ENCODE measurements around the gene CAMTA1.
A peak's percentile ranks its signal among the peaks of the same experiment; 100 is the strongest.

The CAMTA1 gene

GRCh38 chr1:6951536-6951935, 166.3 kb downstream of the CAMTA1 start:
- TF ChIP-seq CTCF (IDR thresholded peaks at IDR 0.05; ENCODE audit: control insufficient read depth, extremely low read depth, insufficient read depth) = no peak
- no peak for DNase-seq (ENCODE audit: low read depth)

DNA sequence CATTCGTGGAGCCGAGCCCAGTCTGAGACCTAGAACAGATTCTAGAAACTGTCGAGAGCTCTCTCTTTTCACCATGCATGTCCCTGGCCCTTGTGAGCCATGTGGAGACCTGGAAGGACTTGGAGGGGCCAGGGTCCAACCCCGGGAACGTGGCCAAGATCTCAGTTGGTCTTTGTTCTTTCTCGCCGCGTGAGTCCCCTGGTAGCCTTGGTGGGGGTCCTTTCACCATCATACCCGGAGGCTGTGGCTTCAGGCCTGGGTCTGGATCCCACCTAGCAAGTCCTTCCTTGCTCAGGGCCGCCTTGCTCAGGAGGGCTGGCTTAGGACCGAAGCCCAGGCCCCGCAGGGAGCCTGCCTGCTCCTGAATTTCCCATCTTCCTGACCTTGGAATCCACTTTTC, 168.0 kb downstream of the CAMTA1 start:
- no peak overlapping the region for H3K4me3 ChIP-seq (ENCODE audit: low read depth, low read length)
- TF ChIP-seq CTCF (IDR thresholded peaks at IDR 0.05; ENCODE audit: control insufficient read depth, extremely low read depth, insufficient read depth) = no peak
- DNase-seq (ENCODE audit: low read depth) = no peak

More at GRCh38 chr1:6951536-6951935, 166.3 kb downstream of the CAMTA1 start:
- no peak overlapping the region for H3K4me3 ChIP-seq (ENCODE audit: low read depth, low read length)

- no peak overlapping the region for H3K4me3 ChIP-seq (ENCODE audit: low read depth, low read length)
- DNase-seq (ENCODE audit: low read depth) = no peak
- no peak for TF ChIP-seq CTCF (IDR thresholded peaks at IDR 0.05; ENCODE audit: control insufficient read depth, extremely low read depth, insufficient read depth)
These were observed 168.7 kb downstream of the CAMTA1 start for GRCh38 chr1:6953907-6954364.

DNA sequence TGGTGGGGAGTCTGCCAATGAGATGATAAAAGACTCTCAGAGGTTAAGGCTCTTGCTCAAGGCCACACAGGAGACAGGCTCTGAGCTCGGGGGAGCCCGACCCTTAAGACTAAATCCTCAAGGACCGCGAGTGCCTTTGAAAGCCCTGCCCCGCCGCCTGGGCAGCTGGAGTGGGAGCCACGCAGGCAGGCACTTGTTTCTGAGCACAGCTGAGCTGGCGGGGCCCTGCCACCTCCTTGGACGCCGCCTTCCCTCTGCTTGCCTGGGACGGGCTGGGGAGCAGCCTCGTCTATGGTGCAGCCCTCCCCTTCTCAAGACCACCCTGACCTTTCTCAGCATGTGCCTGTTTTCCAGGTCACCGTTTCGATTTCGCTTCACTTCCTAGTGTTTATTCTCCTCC, 169.3 kb downstream of the CAMTA1 start:
- TF ChIP-seq CTCF (IDR thresholded peaks at IDR 0.05; ENCODE audit: control insufficient read depth, extremely low read depth, insufficient read depth) = no peak
- no peak for DNase-seq (ENCODE audit: low read depth)
- H3K4me3 ChIP-seq (ENCODE audit: low read depth, low read length) = no peak overlapping the region

- no peak overlapping the region for H3K4me3 ChIP-seq (ENCODE audit: low read depth, low read length)
- DNase-seq (ENCODE audit: low read depth) = peak; percentile 53
- no peak for TF ChIP-seq CTCF (IDR thresholded peaks at IDR 0.05; ENCODE audit: control insufficient read depth, extremely low read depth, insufficient read depth)
These were observed 170.3 kb downstream of the CAMTA1 start for GRCh38 chr1:6955357-6956094.

DNA sequence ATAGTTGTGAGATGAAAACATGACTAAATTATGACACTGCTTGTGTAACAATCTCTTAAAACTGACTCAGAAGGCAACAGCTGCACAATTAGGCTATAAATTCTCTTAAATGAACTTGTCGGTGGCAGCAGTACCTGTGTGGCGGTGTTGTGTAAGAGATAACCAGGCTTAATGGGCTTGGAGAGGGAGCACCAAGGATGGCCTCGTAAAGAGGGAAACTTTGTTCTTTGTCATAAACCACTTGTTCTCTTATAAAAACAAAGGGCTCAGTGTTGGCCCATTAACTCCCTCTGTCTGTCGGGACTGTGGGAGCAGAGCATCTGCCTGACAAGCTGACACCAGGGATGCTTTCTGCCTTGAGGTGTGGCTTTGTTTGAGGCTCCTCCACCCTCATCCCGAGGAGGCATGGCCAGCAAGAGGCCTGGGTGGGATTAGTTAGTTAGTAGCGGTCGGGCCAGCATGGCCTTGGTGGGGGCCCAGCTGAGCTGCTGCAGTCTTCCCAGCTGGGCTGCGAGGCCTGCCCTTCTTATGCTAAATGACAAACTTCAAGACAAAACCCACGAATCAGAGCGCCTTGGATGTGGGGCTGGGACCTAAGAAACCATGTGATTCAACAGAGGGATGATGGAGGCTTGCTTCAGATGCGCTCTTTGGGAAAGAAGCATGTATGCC, 171.4 kb downstream of the CAMTA1 start:
- no peak overlapping the region for H3K4me3 ChIP-seq (ENCODE audit: low read depth, low read length)
- DNase-seq (ENCODE audit: low read depth) = no peak
- no peak for TF ChIP-seq CTCF (IDR thresholded peaks at IDR 0.05; ENCODE audit: control insufficient read depth, extremely low read depth, insufficient read depth)
